NCI-H2227 treated with DMSO at 0.1 percent for 48 hours (cell line): ENCODE results near the gene RPGRIP1.
"Not testable (repeated sequence)": the region's sequence is repeated elsewhere in the genome, so short reads cannot be mapped to it uniquely, and the experiment has no call there.

ENCODE experiments used
- DNase-seq: peaks from one replicate; lab custom pipeline; 2025; lab: John Stamatoyannopoulos, UW

Gene RPGRIP1

DNA sequence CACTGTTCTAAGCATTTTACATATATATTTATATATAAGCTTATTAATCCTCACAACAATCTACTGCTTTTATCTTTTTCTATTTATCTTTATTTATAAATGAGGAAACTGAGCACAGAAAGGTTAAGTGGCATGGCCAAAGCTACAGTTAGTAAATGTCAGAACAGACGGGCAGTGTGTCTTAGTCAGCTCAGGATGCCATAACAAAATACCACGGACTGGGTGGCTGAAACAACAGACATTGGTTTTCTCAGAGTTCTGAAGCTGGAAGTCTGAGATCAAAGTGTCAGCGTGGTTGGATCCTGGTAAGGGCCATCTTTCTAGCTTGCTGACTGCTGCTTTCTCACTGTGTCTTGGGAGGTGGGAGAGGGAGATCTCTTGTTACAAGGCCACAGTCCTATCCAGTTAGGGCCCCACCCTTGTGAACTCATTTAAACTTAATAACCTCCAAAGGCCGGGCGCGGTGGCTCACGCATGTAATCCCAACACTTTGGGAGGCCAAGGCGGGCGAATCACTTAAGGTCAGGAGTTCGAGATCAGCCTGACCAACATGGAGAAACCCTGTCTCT is 19.8 kb downstream of the RPGRIP1 start:
- DNase-seq, result no peak

DNA sequence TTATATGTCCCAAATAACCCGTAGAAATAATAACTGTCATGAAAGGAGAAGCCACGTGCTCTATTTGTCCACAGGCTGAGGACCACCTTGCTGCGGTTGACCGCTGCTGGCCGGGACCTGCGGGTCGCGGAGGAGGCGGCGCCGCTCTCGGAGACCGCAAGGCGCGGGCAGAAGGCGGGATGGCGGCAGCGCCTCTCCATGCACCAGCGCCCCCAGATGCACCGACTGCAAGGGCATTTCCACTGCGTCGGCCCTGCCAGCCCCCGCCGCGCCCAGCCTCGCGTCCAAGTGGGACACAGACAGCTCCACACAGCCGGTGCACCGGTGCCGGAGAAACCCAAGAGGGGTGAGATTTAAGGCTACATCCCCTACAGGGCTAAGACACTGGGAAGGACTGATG is 21.0 kb downstream of the RPGRIP1 start:
- peak; percentile 59 for DNase-seq

DNA sequence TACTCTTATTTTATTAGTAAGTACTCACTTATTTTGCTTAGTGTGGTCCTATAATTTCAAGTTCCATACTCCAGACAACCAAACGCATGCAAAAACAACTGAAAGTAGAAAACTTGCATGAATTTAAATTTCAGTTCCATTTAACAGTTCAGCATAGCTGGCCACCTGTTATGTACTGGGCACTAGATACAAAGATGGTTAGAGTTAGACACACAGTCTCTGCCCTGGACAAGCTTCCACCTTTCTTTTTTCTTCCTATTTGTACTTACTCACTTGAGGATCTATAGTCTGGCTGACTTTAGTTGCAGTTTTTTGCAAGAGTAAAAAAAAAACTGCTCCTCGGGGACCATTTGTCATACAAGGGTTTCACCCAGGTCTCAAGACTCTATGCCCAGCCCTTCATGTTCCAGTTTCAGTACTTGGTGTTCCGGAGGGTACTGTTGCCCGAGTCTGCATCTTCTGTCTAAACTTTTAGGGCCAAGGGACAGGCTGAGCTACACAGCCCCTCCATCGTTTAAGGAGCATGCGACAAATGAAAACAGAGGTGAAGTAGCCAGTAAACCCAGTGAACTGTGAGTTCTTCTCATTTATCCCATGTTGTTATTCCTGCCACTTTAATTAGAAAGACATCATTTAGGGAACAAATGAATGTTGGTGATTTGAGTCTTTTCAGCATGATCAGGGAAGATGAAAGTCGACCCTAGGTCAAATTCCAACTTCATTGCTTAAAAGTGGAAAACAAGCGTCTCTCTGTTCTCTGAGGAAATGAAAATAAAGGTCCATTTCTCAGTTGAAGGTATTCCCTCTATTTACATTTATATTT is 22.3 kb downstream of the RPGRIP1 start:
- DNase-seq, result no peak

DNA sequence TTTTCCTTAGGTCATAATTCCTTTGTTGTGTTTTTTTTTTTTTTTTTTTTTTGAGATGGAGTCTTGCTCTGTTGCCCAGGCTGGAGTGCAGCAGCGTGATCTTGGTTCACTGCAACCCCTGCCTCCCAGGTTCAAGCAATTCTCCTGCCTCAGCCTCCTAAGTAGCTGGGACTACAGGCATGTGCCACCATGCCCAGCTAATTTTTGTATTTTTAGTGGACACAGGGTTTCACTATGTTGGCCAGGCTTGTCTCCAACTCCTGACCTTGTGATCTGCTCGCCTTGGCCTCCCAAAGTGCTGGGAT is 22.9 kb downstream of the RPGRIP1 start:
- DNase-seq, result not testable (repeated sequence)

DNA sequence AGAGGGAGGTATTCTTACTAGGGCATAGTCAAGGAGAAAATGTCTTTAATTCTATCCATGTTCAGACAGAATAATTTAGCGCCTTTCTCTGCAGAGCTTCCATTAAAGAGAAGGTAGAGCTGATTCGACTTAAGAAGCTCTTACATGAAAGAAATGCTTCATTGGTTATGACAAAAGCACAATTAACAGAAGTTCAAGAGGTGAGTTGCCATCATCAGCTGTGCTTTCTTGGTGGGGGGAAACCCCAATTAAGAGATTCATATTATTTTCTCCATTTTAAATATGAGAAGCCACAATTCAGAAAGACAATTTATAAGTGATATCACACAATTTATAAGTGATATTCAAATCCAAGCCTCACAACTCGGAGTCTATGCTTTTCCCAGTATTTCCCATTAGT is 27.8 kb downstream of the RPGRIP1 start:
- DNase-seq, result no peak

DNA sequence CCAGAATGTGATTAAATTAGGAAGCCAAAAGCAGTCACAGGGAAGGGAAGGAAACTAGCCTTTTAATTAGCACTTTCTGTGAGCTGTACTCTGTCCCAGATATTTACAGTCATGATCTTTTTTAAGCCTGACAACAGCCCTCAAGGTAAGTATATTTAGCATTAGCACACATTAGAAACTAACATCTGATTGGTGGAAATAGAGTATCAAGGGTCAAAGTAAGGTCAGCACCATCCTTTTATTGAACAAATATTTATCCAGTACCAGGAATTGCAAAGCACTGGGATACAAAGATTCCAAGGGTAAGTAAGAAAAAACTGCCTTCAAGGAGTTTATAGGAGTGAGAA is 28.2 kb downstream of the RPGRIP1 start:
- no peak for DNase-seq

DNA sequence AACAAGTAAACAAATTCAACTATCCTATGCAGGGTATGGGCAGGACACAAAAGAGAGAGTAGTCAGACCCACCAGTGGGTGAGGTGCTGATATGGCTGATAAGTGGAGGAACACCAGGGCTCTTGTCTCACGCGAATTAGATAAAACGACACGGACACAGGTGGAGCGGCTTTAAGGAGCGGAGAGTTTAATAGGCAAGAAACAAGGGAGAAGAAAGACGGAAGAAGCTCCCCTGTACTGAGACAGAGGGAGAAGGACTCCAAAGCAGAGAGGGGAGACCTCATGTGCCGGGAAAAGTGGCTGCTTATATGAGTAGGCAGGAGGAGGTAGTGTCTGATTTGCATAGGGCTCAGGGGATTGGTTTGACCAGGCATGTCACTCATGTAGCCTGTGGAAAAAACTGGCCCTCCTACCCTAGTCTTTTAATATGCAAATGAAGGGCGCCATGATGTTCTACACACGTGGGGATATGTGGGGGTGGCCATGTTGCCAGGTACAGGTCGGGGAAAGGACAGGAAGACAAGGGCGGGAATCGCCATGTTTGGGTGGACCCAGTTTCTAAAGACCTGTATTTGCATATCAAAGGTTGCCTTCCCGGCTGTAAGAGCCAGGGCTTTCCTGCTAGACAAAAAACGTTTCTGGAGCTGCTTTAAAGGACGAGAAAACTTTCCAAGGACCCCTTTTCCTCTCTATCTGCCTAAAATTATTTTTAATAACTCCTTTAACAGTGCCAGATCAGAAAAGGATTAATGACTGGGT is 28.8 kb downstream of the RPGRIP1 start:
- peak; percentile 96 for DNase-seq

DNA sequence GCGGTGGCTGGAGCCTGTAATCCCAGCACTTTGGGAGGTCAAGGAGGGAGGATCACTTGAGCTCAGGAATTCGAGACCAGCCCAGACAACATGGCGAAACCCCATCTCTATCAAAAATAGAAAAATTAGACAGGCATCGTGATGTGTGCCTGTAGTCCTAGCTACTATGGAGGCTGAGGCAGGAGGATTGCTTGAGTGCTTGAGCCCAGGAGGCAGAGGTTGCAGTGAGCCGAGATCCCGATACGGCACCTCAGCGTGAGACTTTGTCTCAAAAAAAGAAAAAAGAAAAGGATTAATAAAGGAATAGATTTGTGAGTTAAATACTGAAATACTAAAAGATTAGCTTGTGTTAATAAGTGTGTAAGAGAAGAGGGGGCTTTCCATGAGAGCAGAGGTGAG is 29.4 kb downstream of the RPGRIP1 start:
- peak; percentile 65 for DNase-seq

DNA sequence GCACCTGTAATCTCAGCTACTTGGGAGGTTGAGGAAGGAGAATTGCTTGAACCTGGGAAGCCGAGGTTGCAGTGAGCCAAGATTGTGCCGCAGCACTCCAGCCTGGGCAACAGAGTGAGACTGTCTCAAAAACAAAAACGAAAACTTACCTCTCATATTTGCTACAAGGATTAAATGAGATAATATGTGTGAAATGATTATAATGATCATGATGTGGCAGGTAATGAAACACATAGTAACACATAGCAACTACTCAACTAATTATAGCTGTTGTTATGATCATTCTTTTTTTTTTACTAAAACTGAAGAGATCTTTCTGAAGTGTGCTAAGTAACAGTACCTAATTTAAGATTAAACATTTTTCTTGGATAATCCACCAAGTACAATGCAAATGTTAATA is 30.1 kb downstream of the RPGRIP1 start:
- DNase-seq, result no peak

DNA sequence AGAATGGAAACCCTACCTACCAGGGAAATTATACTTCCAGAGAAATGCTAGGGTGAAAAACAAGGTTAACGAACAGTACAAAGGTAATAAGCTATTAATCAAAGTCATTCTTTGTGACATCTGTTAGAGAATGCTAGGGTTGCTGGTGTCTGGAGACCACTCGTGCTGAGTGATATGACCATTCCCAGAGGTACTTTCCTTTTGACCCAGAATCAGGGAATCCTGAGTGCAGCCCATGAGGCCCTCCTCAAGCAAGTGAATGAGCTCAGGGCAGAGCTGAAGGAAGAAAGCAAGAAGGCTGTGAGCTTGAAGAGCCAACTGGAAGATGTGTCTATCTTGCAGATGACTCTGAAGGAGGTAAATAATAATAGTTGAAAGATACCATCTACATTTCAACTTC is 31.7 kb downstream of the RPGRIP1 start:
- DNase-seq, result no peak

DNA sequence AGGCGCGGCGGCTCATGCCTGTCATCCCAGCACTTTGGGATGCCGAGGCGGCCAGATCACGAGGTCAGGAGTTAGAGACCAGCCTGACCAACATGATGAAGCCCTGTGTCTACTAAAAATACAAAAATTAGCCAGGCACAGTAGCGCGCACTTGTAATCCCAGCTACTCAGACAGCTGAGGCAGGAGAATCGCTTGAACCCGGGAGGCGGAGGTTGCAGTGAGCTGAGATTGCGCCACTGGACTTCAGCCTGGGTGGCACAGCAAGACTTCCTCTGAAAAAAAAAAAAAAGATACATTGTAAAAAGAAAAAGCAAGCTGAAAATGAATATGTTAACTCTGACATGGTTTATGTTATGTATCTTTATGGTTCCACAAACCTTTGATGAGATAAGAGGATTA is 33.6 kb downstream of the RPGRIP1 start:
- DNase-seq, result no peak

DNA sequence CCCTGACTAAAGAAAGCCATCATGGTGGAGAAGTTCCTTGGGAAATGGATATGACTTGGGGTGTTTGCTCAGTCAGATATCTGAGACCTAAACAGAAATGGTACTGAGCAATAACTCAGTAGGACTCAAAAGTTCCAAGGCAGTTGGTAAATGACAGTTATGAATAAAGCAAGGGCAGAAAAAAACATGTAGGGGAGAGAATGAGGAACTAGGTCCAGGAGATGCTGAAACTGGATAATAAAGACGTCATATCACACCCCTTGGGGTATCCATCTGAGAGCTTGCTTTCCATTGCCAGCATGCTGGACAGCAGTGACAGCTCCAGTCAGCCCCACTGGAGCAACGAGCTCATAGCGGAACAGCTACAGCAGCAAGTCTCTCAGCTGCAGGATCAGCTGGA is 37.5 kb downstream of the RPGRIP1 start:
- no peak for DNase-seq

DNA sequence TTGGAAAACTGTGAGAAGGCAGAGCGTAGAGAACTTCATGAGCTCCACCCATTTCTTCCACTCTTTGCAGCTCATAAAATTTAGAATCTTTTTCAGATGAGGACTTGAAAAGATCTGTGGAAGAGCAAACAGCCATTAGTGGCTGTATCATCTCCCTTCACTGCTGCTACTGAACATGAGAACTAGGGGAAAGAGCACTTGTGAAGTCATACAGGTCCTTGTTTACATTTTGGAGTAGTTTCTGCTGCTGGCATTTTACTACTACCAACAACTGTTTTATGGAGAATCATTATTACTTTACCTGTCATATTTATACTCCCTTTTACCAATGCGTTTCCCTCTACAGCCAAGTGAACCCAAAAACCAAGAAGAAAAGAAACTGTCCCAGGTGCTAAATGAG is 41.0 kb downstream of the RPGRIP1 start:
- DNase-seq, result no peak

DNA sequence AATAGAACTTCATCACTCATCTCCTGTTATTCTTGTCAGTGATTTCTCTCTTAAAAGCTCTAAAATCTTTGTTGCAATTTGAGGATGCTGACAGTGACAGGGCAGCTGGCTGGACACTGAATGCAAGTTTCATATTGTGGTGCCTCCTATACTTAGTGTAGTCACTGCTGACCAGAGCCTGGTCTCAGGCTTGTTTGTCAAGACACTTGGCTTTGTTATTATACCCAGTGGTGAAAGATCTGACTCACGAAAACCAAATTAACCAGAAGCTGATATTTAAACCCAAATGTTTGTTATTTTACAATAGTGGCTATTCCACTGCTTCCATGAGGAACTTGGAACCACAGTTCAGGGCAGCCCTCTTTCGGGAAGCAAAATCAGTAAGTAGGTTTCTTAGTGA is 42.8 kb downstream of the RPGRIP1 start:
- no peak for DNase-seq

DNA sequence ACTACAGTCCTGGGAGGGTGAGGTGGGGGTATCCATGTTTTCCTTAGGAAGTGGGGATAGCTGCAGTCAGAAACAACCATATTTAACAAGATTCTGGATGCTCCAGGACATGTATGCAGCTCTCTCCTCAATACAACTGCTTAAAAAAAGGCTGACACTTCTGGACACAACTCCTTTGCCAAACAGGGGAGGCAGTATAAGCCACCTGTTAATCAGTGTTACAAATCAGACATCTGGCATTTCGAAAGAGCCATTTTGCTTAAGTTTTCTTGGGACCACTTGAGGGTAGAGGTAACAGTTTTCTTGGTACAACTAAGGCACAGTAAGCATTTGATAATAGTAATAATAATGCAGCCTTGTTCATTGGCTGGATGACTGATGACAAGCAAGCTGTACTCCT is 47.1 kb downstream of the RPGRIP1 start:
- no peak for DNase-seq
